Measurements from ENCODE around the gene DNMT3B. TPM values are rescaled to one million over a fixed set of nuclear protein-coding genes. Genes with fewer than 3 reads are reported as not detected.

DNMT3B gene
- polyA plus RNA-seq, 1 donor (not counting 4 experiments of a cell fraction or from before 2014, with no cell fraction given) = 1.1 TPM

- no peaks in the 10 kb centered on the region for H4K20me1 ChIP-seq (ENCODE audit: control insufficient read depth, extremely low read depth, insufficient read depth, low read length)
- no peak overlapping the region for H3K4me2 ChIP-seq (ENCODE audit: control insufficient read depth, extremely low read depth, insufficient read depth, low read depth, low read length)
- no peak overlapping the region for H3K4me3 ChIP-seq (ENCODE audit: control insufficient read depth in 2 of 3, extremely low read depth in 1 of 3, insufficient read depth in 2 of 3, low read depth in 1 of 3, low read length in 3 of 3)
- TF ChIP-seq EZH2 (IDR thresholded peaks at IDR 0.05; ENCODE audit: low read length) = no peak
- TF ChIP-seq, protein P1, sequence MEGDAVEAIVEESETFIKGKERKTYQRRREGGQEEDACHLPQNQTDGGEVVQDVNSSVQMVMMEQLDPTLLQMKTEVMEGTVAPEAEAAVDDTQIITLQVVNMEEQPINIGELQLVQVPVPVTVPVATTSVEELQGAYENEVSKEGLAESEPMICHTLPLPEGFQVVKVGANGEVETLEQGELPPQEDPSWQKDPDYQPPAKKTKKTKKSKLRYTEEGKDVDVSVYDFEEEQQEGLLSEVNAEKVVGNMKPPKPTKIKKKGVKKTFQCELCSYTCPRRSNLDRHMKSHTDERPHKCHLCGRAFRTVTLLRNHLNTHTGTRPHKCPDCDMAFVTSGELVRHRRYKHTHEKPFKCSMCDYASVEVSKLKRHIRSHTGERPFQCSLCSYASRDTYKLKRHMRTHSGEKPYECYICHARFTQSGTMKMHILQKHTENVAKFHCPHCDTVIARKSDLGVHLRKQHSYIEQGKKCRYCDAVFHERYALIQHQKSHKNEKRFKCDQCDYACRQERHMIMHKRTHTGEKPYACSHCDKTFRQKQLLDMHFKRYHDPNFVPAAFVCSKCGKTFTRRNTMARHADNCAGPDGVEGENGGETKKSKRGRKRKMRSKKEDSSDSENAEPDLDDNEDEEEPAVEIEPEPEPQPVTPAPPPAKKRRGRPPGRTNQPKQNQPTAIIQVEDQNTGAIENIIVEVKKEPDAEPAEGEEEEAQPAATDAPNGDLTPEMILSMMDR (optimal IDR thresholded peaks at IDR 0.05 in 1 of 3, IDR thresholded peaks at IDR 0.05 in 1 of 3, conservative IDR thresholded peaks at IDR 0.05 in 1 of 3; ENCODE audit: extremely low read depth in 1 of 3, insufficient read depth in 2 of 3, low read length in 3 of 3) = no peak
- no peaks in the 10 kb centered on the region for H3K27me3 ChIP-seq (ENCODE audit: control insufficient read depth, extremely low read depth, insufficient read depth, low read length)
- H2AFZ ChIP-seq (ENCODE audit: control insufficient read depth, low read length) = no peak overlapping the region
- H3K9me1 ChIP-seq (ENCODE audit: control insufficient read depth, extremely low read depth, insufficient read depth, low read length) = no peaks in the 10 kb centered on the region
- FAIRE-seq (no peak), DNase-seq (ENCODE audit: low read depth, low spot score) (no peak)
- dilution Hi-C loops (cut with MboI; ENCODE audit: extremely low pct_ligation_motif_present, low sequenced_read_pairs) = no loop called here
- no peaks in the 10 kb centered on the region for H3K36me3 ChIP-seq (ENCODE audit: control insufficient read depth in 2 of 2, extremely low read depth in 1 of 2, insufficient read depth in 2 of 2, low read length in 2 of 2)
- no peak overlapping the region for H3K27ac ChIP-seq (ENCODE audit: control insufficient read depth, insufficient read depth, low read length)
- peaks cover 3% of the 10 kb centered on the region for H3K4me1 ChIP-seq (ENCODE audit: control insufficient read depth, extremely low read depth, insufficient read depth, low read length)
- H3K9ac ChIP-seq (ENCODE audit: control insufficient read depth, extremely low read depth, insufficient read depth, low read length) = no peak overlapping the region
- H3K79me2 ChIP-seq (ENCODE audit: control insufficient read depth, insufficient read depth, low read length) = no peaks in the 10 kb centered on the region
- H3K9me3 ChIP-seq (ENCODE audit: control insufficient read depth, low read depth, low read length) = no peaks in the 10 kb centered on the region
Measured at GRCh38 chr20:32767418-32768198, 5.4 kb downstream of the DNMT3B start.

GRCh38 chr20:32772046-32772445 is 9.9 kb downstream of the DNMT3B start:
- no peak overlapping the region for H2AFZ ChIP-seq (ENCODE audit: control insufficient read depth, low read length)
- peaks cover 20% of the 10 kb centered on the region for H3K4me1 ChIP-seq (ENCODE audit: control insufficient read depth, extremely low read depth, insufficient read depth, low read length)
- H3K9me1 ChIP-seq (ENCODE audit: control insufficient read depth, extremely low read depth, insufficient read depth, low read length) = no peaks in the 10 kb centered on the region
- no peaks in the 10 kb centered on the region for H3K9me3 ChIP-seq (ENCODE audit: control insufficient read depth, low read depth, low read length)
- no peaks in the 10 kb centered on the region for H3K27me3 ChIP-seq (ENCODE audit: control insufficient read depth, extremely low read depth, insufficient read depth, low read length)
- TF ChIP-seq, protein P1 (optimal IDR thresholded peaks at IDR 0.05 in 1 of 3, IDR thresholded peaks at IDR 0.05 in 1 of 3, conservative IDR thresholded peaks at IDR 0.05 in 1 of 3; ENCODE audit: extremely low read depth in 1 of 3, insufficient read depth in 2 of 3, low read length in 3 of 3) = no peak
- TF ChIP-seq EZH2 (IDR thresholded peaks at IDR 0.05; ENCODE audit: low read length) = no peak
- H3K79me2 ChIP-seq (ENCODE audit: control insufficient read depth, insufficient read depth, low read length) = no peaks in the 10 kb centered on the region
- H3K27ac ChIP-seq (ENCODE audit: control insufficient read depth, insufficient read depth, low read length) = no peak overlapping the region
- H3K36me3 ChIP-seq (ENCODE audit: control insufficient read depth in 2 of 2, extremely low read depth in 1 of 2, insufficient read depth in 2 of 2, low read length in 2 of 2) = no peaks in the 10 kb centered on the region
- no peak overlapping the region for H3K4me2 ChIP-seq (ENCODE audit: control insufficient read depth, extremely low read depth, insufficient read depth, low read depth, low read length)
- DNase-seq (ENCODE audit: low read depth, low spot score) (no peak), FAIRE-seq (no peak)
- H4K20me1 ChIP-seq (ENCODE audit: control insufficient read depth, extremely low read depth, insufficient read depth, low read length) = no peaks in the 10 kb centered on the region
- no peak overlapping the region for H3K9ac ChIP-seq (ENCODE audit: control insufficient read depth, extremely low read depth, insufficient read depth, low read length)
- dilution Hi-C loops (cut with MboI; ENCODE audit: extremely low pct_ligation_motif_present, low sequenced_read_pairs) = no loop called here
- no peak overlapping the region for H3K4me3 ChIP-seq (ENCODE audit: control insufficient read depth in 2 of 3, extremely low read depth in 1 of 3, insufficient read depth in 2 of 3, low read depth in 1 of 3, low read length in 3 of 3)
